T1000 (cell line): ENCODE data around the gene TPSD1.
"Not testable (repeated sequence)": the region's sequence is repeated elsewhere in the genome, so short reads cannot be mapped to it uniquely, and the experiment has no call there.

Experiments used
- DNase-seq: peaks from one replicate; lab custom pipeline; 2025; ENCODE audit warnings: mixed read lengths; lab: John Stamatoyannopoulos, UW

The TPSD1 gene

GRCh38 chr16:1241081-1241480 is 14.8 kb upstream of the TPSD1 start:
- DNase-seq, result not testable (repeated sequence)

GRCh38 chr16:1243363-1243762 is 12.5 kb upstream of the TPSD1 start:
- DNase-seq, result not testable (repeated sequence)

DNA sequence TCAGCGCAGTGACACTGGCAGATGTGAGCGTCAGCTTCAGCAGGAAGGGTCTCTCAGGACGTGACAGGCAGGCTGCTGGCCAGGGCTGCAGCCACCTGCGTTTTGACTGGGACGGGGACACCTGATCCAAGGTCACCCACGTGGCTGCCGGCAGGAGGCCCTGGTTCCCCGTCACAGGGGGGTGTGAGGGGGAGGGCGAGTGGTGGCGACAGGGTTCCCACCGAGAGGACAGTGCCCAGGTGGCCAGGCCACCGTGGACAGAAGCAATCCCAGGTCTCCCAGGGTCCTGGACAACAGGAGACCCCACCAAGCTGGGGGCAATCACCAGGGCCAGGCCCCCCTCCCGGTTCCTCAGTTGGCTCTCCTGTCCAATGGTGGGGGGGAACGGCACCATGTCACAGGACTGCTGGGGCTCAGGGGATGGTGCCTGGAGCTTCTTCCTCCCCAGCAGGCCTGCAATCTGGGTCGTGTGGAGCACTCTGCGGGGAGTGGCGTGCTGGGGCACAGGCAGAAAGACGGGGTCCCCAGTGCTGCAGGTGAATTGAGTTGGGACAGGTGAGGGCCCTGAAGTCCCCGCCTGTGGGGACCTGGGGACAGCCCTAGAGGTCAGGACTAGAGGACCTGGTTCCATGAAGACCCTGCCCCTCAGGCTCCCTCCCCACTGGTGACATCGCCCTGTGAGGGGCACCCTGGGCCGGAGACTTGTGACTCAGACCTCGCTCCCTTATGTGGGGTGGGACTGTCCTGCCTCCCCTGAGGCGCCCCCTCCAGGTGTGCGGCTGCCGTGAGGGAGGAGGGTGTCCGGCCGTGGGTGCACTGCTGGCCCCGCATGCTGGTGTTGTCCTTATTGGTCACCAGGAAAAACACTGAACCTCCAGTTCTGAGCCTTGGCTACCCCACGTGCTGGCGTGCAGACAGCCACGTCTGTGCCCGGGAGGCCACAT is 11.7 kb upstream of the TPSD1 start:
- not testable (repeated sequence) for DNase-seq

- DNase-seq, result no peak
Observed at GRCh38 chr16:1244881-1245280, 11.0 kb upstream of the TPSD1 start.

DNA sequence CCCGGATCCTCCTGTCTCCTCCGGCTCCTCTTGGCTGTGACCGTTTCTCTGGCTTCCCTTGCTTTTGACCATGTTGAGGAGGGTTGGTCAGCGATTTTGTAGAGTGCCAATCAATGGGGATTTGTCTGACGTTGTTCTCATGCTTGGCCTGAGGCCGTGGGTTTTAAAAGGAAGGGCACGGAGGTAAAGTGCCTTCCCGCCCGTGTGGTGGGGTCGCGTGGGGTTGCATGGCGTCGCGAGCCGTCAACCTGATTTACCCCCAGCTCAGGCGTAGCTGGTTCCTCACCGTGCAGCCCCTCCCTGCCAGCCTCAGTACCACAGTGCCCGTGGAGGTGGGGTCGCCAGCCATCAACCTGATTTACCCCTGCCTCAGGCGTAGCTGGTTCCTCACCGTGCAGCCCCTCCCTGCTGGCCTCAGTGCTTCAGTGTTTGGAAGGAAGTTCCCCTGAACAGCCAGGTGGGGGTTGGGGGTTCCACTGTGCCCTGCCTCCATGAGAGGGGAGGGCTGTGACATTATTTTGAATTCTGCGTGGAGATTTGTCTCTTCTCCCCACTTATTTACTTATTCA is 10.3 kb upstream of the TPSD1 start:
- DNase-seq, result no peak

DNA sequence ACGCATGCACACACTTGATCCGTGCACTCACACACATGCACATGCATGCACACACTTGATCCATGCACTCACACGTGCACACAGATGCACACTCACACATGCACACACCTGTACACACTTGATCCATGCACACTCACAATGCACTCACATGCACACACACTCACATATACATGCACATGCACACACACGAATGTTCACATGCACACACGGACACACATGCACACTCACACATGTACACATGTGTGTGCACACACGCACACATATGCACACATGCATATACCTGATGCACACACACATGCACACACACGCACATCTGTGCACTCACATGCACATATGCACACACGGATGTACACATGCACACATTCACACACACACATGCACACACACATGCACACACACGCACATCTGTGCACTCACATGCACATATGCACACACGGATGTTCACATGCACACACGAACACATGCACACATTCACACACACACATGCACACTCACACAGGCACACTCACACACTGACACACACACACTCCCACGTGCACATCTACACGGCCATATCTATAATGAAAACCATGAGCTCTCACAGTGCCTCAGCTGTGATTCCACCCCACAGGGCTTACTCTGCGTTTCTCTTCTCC is 7.8 kb upstream of the TPSD1 start:
- DNase-seq, result not testable (repeated sequence)

DNA sequence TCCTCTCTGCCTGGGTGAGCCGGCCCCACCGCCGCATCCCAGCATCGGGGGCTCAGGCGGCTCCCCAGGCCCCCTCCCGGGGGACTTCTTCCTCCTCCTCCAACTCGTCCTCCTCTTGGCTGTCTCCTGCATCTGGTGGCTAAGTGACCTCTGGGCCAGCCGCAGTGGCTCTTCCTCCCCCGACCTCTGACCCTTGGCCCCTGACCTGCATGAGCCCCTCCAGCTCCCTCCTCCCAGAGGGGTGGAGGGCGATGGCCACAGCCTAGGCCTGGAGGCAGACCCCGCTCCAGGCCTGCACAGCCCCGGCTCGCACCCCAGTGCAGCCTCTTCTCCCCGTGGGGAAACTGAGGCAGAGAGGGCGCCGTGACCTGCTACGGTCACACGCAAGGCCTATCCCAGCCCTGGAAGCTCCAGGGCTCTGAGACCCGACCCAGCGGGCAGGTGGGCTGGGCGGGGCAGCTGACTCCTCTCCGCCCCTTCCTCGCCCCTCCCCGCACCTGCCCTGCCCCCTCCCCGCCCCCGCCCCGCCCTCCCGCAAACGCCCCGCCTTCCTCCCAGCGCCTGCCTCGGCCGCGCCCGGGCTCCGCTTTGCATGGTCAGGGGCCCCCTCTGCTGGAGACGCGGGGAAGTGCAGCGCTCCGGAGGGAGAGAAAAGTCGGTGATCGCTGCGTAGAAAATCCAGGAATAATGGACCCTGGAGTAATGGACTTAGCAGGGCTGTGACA is 6.7 kb upstream of the TPSD1 start:
- DNase-seq, result not testable (repeated sequence)

DNA sequence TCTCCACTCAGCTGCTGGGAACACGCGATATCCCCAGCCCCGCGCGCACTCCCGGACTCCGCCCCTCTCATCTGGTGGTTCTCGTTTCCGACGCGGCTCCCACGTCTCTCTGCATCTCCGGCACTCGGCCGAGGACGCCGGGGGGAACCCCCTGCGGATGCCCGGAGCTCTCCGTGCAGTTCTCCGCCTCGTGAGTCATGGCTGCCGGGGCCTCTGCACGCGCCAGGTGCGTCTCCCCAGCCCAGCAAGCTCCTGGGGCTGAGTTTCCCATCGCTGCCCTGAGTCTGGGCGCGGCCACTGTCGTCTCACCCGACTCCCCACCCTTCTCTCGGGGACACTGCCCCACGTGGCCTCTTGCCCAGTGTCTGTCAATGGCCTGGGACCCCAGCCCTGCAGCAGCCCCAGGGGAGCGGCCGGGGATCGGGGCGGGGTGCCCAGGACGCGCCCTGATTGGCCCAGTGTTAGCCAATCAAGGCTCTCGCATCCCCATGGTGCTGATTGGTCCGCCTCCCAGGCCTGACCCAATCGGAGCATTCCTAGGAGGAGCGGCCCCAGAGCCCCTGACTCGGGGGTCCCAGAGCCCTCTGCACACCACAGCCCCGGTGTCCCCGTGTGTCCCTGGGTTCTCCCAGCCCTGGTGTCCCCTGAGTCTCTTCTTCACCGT is 2.0 kb upstream of the TPSD1 start:
- not testable (repeated sequence) for DNase-seq

DNA sequence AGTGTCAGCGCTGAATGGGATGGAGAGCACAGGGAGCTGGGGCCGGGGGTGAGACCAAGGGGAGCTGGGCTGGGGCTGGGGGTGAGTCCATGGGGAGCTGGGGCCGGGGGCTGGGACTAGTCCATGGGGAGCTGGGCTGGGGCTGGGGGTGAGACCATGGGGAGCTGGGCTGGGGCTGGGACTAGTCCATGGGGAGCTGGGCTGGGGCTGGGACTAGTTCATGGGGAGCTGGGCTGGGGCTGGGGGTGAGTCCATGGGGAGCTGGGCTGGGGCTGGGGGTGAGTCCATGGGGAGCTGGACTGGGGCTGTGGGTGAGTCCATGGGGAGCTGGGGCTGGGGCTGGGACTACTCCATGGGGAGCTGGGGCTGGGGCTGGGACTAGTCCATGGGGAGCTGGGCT is 1.0 kb upstream of the TPSD1 start:
- DNase-seq, result not testable (repeated sequence)

DNA sequence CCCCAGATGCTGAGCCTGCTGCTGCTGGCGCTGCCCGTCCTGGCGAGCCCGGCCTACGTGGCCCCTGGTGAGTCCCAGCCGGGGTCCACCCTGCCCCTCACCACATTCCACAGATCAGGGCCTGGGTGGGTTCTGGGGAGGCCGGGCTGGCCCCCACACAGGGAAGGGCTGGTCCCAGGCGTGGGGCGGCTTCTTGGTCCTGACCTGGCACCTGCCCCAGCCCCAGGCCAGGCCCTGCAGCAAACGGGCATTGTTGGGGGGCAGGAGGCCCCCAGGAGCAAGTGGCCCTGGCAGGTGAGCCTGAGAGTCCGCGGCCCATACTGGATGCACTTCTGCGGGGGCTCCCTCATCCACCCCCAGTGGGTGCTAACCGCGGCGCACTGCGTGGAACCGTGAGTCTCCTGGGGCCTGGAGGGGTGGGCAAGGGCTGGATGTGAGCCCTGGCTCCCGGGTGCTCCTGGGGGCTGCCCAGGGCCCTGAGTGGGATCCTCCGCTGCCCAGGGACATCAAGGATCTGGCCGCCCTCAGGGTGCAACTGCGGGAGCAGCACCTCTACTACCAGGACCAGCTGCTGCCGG is 516 bp downstream of the TPSD1 start:
- not testable (repeated sequence) for DNase-seq

DNA sequence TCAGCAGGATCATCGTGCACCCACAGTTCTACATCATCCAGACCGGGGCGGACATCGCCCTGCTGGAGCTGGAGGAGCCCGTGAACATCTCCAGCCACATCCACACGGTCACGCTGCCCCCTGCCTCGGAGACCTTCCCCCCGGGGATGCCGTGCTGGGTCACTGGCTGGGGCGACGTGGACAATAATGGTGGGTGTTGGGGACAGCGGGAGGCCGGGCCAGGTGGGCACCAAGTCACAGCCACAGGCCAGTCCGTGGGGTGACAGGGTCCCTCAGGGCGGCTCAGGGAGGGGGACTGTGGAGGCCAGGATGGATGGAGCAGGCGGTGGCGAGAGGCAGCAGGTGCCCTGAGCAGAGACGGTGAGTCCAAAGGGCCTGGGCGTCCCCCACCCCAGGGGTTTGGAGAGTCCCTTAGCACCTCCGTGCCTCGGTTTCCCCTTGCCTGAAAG is 1.0 kb downstream of the TPSD1 start:
- no peak for DNase-seq

GRCh38 chr16:1257561-1258224 is 1.8 kb downstream of the TPSD1 start:
- no peak for DNase-seq

DNA sequence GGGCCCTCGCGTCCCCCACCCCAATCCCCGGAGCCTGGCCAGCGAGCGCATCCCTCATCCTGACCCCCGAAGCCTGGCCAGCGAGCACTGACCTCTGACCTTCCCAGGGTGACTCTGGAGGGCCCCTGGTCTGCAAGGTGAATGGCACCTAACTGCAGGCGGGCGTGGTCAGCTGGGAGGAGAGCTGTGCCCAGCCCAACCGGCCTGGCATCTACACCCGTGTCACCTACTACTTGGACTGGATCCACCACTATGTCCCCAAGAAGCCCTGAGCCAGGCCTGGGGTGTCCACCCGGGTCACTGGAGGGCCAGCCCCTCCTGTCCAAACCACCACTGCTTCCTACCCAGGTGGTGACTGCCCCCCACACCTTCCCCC is 2.3 kb downstream of the TPSD1 start:
- DNase-seq, result no peak

DNA sequence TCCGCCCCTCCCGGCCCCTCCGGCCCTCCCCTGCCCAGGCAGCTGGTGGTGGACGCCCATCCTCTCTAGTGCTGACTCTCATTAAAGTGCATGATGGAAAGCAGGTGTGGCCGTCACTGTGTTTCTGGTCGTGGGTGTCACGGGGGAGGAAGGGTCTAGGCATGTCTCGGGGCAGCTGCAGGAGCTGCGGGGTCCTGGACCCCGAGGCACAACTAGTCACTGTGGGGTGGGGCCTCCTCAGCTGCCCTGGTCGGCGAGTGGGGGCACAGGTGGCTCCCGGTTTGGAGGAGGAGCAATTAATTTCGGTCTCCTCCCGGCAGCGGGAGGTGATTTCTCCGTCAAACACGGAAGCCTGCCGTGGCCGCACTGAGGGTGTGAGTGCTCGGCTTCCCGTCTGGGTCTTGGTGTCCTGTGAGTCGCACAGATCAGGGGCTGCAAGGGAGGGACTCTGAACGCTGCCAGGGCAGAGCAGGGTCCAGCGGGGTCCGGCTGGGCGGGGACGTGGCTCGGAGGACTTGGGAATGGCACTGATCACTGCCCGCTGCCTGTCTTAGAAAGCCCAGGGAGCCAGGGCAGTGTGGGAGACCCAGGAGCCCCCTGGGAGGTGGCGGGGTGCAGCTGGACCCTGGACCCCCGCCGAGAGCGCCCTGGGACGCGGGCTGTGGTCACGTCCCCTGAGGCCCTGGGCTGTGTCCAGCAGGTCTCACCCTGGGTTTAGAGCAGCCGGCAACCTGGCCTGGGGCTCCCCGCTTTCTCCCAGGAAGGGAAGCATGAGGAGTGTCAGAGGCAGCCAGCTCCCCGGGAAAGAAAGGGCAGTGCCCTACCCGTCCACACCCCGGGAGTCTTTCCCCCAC is 3.3 kb downstream of the TPSD1 start:
- no peak for DNase-seq

DNA sequence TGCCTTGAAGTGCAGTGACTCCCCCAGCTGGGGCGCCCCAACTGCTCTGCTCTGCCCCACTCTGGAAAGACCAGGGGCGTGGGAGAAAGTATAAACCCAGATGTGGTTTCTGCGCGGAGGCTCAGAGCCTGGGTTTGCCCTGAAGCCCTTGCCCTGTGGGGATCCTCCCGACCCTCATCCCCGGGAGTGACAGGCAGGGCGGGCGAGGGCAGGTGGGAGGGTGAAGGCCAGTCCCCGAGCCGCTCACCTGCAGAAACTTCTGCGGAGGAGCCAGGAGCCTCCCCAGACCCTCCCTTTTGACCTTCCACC is 3.8 kb downstream of the TPSD1 start:
- no peak for DNase-seq

GRCh38 chr16:1260101-1260680 is 4.3 kb downstream of the TPSD1 start:
- no peak for DNase-seq

- DNase-seq, result no peak
Observed at GRCh38 chr16:1261131-1261892, 5.4 kb downstream of the TPSD1 start.

DNA sequence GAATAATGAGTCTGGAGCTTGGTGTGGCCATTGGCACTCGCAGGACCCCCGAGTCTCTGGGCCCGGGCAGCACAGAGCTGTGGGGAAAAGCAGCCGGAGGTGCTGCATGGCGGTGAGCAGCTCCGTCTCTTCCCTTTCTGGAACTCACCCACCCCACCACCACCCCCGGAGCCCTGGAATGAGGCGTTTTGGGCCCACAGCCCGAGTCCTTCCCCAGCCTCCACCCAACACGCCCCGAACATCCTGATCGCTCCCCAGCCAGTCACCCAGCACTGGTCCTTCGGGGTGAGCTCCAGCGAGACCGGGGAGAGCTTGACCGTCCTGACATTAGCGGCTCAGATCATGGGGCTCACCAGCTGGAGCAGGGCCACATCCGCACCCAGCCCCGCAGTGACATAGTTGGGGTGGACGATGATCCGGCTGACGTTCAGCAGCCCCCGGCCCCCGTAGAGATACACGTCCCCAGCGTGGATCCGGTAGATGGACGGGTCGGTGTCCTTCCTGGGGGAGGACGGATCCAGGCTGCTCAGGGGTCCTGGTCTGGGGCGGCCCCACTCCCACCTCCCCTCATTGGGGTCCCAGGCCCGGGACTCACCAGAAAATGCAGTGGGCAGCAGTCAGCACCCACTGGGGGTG is 6.5 kb downstream of the TPSD1 start:
- no peak for DNase-seq
